ENCODE measurements around the gene ZNF460. TPM values are rescaled to one million over a fixed set of nuclear protein-coding genes. Genes with fewer than 3 reads are reported as not detected.

The ZNF460 gene
- polyA plus RNA-seq, 1 of the 3 experiments (the other 2 are of a cell fraction), result 2.4 TPM

DNA sequence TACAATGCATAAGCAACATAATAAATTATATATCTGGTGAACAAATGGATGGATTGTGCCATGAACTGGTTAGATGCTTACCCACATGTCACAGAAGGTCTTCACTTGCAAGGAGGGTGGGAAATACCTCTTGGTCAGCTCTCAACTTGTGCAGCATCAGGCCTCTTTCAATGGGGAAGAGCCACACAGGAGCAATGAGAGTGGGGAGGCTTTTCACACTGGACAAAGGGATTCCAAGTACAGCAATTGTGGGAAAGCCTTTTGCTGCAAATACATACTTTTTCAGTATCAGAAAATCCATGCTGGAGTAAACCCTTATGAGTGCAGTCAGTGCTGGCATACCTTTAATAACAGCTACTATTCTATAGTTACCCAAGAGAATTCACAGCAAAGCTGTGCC is 28.2 kb downstream of the ZNF460 start:
- Histone ChIP-seq H3K9me3 (no peaks in the 10 kb centered on the region), H3F3A (replicated peaks; ENCODE audit: insufficient read depth) (peaks cover 14% of the 10 kb centered on the region), H3K9me2 (no peaks in the 10 kb centered on the region), H3K4me1 (ENCODE audit: control insufficient read depth in 1 of 2, insufficient read depth in 2 of 2, low read depth in 1 of 2, low read length in 1 of 2) (no peaks in the 10 kb centered on the region), H3K79me2 (ENCODE audit: insufficient read depth) (no peaks in the 10 kb centered on the region; the same call in 1 of the 2 replicates), H3K4me2 (no peak overlapping the region), H3K36me3 (replicated peaks in 1 of 2; ENCODE audit: control insufficient read depth in 1 of 2, insufficient read depth in 2 of 2, low read length in 1 of 2) (peaks cover 2 to 20% of the 10 kb centered on the region in 2 experiments), H3K27ac (ENCODE audit: low read depth in 2 of 2, low read length in 1 of 2) (no peak overlapping the region), H3K4me3 (ENCODE audit: low read depth in 2 of 2, low read length in 1 of 2) (no peak overlapping the region), H3K9ac (no peak overlapping the region), H3K27me3 (ENCODE audit: insufficient read depth) (no peaks in the 10 kb centered on the region), H4K20me1 (ENCODE audit: insufficient read depth) (no peaks in the 10 kb centered on the region), H2AFZ (ENCODE audit: low read depth) (no peak overlapping the region)
- POLR2A ChIA-PET, result no interaction called here
- CTCF ChIA-PET, result no interaction called here
- TF ChIP-seq TEAD4 (IDR thresholded peaks at IDR 0.05; ENCODE audit: borderline replicate concordance, insufficient read depth) (no peak), EP300 (IDR thresholded peaks at IDR 0.05; ENCODE audit: borderline replicate concordance in 1 of 2, low read depth in 1 of 2, low read length in 1 of 2) (no peak), MXI1 (IDR thresholded peaks at IDR 0.05; ENCODE audit: low read depth, low read length) (no peak), RFX5 (IDR thresholded peaks at IDR 0.05; ENCODE audit: low read length) (no peak), NRF1 (IDR thresholded peaks at IDR 0.05; ENCODE audit: low read depth, low read length) (no peak)
- TF ChIP-seq, protein P1, sequence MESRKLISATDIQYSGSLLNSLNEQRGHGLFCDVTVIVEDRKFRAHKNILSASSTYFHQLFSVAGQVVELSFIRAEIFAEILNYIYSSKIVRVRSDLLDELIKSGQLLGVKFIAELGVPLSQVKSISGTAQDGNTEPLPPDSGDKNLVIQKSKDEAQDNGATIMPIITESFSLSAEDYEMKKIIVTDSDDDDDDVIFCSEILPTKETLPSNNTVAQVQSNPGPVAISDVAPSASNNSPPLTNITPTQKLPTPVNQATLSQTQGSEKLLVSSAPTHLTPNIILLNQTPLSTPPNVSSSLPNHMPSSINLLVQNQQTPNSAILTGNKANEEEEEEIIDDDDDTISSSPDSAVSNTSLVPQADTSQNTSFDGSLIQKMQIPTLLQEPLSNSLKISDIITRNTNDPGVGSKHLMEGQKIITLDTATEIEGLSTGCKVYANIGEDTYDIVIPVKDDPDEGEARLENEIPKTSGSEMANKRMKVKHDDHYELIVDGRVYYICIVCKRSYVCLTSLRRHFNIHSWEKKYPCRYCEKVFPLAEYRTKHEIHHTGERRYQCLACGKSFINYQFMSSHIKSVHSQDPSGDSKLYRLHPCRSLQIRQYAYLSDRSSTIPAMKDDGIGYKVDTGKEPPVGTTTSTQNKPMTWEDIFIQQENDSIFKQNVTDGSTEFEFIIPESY (IDR thresholded peaks at IDR 0.05; ENCODE audit: borderline replicate concordance, low read depth), result no peak
- TF ChIP-seq, protein P2, sequence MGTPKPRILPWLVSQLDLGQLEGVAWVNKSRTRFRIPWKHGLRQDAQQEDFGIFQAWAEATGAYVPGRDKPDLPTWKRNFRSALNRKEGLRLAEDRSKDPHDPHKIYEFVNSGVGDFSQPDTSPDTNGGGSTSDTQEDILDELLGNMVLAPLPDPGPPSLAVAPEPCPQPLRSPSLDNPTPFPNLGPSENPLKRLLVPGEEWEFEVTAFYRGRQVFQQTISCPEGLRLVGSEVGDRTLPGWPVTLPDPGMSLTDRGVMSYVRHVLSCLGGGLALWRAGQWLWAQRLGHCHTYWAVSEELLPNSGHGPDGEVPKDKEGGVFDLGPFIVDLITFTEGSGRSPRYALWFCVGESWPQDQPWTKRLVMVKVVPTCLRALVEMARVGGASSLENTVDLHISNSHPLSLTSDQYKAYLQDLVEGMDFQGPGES (IDR thresholded peaks at IDR 0.05; ENCODE audit: low read depth, low read length), result no peak
- TF ChIP-seq, protein P3, sequence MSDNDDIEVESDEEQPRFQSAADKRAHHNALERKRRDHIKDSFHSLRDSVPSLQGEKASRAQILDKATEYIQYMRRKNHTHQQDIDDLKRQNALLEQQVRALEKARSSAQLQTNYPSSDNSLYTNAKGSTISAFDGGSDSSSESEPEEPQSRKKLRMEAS (IDR thresholded peaks at IDR 0.05; ENCODE audit: low read depth), result no peak
- TF ChIP-seq, protein P4, sequence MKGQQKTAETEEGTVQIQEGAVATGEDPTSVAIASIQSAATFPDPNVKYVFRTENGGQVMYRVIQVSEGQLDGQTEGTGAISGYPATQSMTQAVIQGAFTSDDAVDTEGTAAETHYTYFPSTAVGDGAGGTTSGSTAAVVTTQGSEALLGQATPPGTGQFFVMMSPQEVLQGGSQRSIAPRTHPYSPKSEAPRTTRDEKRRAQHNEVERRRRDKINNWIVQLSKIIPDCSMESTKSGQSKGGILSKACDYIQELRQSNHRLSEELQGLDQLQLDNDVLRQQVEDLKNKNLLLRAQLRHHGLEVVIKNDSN (IDR thresholded peaks at IDR 0.05; ENCODE audit: borderline replicate concordance, low read depth), result no peak
- DNase-seq, result no peak

DNA sequence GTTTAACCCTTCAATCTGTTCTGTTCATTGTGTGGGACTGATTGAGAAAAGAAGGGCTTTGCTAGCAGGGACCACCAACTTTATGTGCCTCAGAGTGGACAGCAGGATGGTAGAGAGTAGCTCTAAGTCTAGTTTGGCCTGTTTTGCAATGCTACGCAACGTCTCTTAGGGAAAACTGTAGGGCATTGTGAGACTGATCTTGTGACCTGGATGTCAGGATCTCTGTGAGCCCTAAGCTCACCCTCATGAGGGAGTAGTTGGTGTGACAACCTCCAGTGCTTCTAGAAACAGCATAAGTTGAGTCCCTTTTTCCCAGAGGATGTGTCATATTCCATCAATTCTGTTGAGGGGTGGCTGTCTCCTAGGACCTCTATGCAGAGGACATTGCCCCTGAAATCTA is 30.5 kb downstream of the ZNF460 start:
- ChIA-PET CTCF (no interaction called here), POLR2A (no interaction called here)
- Histone ChIP-seq H3K9me2 (no peaks in the 10 kb centered on the region), H3K4me3 (ENCODE audit: low read depth in 2 of 2, low read length in 1 of 2) (no peak overlapping the region), H3K79me2 (ENCODE audit: insufficient read depth) (no peaks in the 10 kb centered on the region; the same call in 1 of the 2 replicates), H3K27me3 (ENCODE audit: insufficient read depth) (no peaks in the 10 kb centered on the region; the same call in 1 of the 2 replicates), H3K9me3 (no peaks in the 10 kb centered on the region), H2AFZ (ENCODE audit: low read depth) (no peak overlapping the region), H3K4me2 (no peak overlapping the region), H3K36me3 (replicated peaks in 1 of 2; ENCODE audit: control insufficient read depth in 1 of 2, insufficient read depth in 2 of 2, low read length in 1 of 2) (peaks cover 0 to under 1% of the 10 kb centered on the region in 2 experiments), H4K20me1 (ENCODE audit: insufficient read depth) (no peaks in the 10 kb centered on the region), H3F3A (replicated peaks; ENCODE audit: insufficient read depth) (peaks cover 14% of the 10 kb centered on the region), H3K9ac (no peak overlapping the region), H3K27ac (ENCODE audit: low read depth in 2 of 2, low read length in 1 of 2) (no peak overlapping the region), H3K4me1 (ENCODE audit: control insufficient read depth in 1 of 2, insufficient read depth in 2 of 2, low read depth in 1 of 2, low read length in 1 of 2) (no peaks in the 10 kb centered on the region)
- TF ChIP-seq CHD2 (IDR thresholded peaks at IDR 0.05; ENCODE audit: low read length, partially characterized antibody) (no peak), ELF1 (IDR thresholded peaks at IDR 0.05) (no peak)
- WGBS (ENCODE audit: low lambda C conversion rate), result 65% methylated on average over 2 of the region's 2 CpGs
- DNase-seq, result no peak

Measured in SK-N-SH (cell line).